SW 1271 (cell line): Measurements from ENCODE around the gene CA6.
"Not testable (repeated sequence)": the region's sequence is repeated elsewhere in the genome, so short reads cannot be mapped to it uniquely, and the experiment has no call there.

Experiments used
- DNase-seq, 2 experiments: peaks; one replicate each; lab custom pipeline; 2025; lab: John Stamatoyannopoulos, UW

CA6 gene

GRCh38 chr1:8926707-8927694 lies 18.7 kb upstream of the CA6 start:
- no peak for DNase-seq

- no peak for DNase-seq
Measured at GRCh38 chr1:8930116-8930515, 15.6 kb upstream of the CA6 start.

- not testable (repeated sequence) for DNase-seq
Measured at GRCh38 chr1:8937051-8937450, 8.6 kb upstream of the CA6 start.

GRCh38 chr1:8937701-8938100 lies 8.0 kb upstream of the CA6 start:
- no peak for DNase-seq

GRCh38 chr1:8938232-8938999 lies 7.3 kb upstream of the CA6 start:
- no peak for DNase-seq

GRCh38 chr1:8939000-8939265 lies 6.7 kb upstream of the CA6 start:
- no peak for DNase-seq

- DNase-seq, result peak in 1 of 2 experiments; percentile 6
Measured at GRCh38 chr1:8939362-8939995, 6.2 kb upstream of the CA6 start.

GRCh38 chr1:8941906-8942305 lies 3.8 kb upstream of the CA6 start:
- DNase-seq, result peak; percentile 32 to 65

- no peak for DNase-seq
Measured at GRCh38 chr1:8943498-8944405, 1.9 kb upstream of the CA6 start.

- no peak for DNase-seq
Measured at GRCh38 chr1:8947127-8947691, 1.5 kb downstream of the CA6 start.

- no peak for DNase-seq
Measured at GRCh38 chr1:8950309-8950708, 4.6 kb downstream of the CA6 start.

- no peak for DNase-seq
Measured at GRCh38 chr1:8951231-8951630, 5.6 kb downstream of the CA6 start.

GRCh38 chr1:8955406-8955805 lies 9.7 kb downstream of the CA6 start:
- DNase-seq, result no peak

- DNase-seq, result no peak
Measured at GRCh38 chr1:8956461-8957349, 11.0 kb downstream of the CA6 start.

- peak in 1 of 2 experiments; percentile 8 for DNase-seq
Measured at GRCh38 chr1:8962812-8963530, 17.3 kb downstream of the CA6 start.

GRCh38 chr1:8963963-8964362 lies 18.3 kb downstream of the CA6 start:
- no peak for DNase-seq

- DNase-seq, result no peak
Measured at GRCh38 chr1:8965121-8965820, 19.6 kb downstream of the CA6 start.

GRCh38 chr1:8966606-8967005 lies 20.9 kb downstream of the CA6 start:
- no peak for DNase-seq

GRCh38 chr1:8968902-8969301 lies 23.2 kb downstream of the CA6 start:
- DNase-seq, result not testable (repeated sequence)
